Right atrium auricular region (tissue), 2 donors: ENCODE measurements around the gene KIAA1549. TPM values are rescaled to one million over a fixed set of nuclear protein-coding genes. Genes with fewer than 3 reads are reported as not detected.

Experiments
- DNase-seq: peaks from one replicate; pipeline ENCODE4 v3.0.0-alpha.2; 2019; ENCODE audit warnings: low spot score
- H3K27ac ChIP-seq, 2 donors: fragments of 200-600 bp; sonication (generic); 1 replicate in 1 of 2; 2 replicates in 1 of 2; pipeline ENCODE4 v1.5.1; 2016 to 2019
- H3K27me3 ChIP-seq, 2 donors: fragments of 200-600 bp; sonication (generic); one replicate each; pipeline versions ENCODE4 v1.5.1 to v1.6.0; 2017 to 2019
- H3K36me3 ChIP-seq: fragments of 200-600 bp; sonication (generic); one replicate; pipeline ENCODE4 v1.5.1; 2016
- H3K4me1 ChIP-seq, 2 donors: fragments of 200-600 bp; sonication (generic); one replicate each; pipeline versions ENCODE4 v1.5.1 to v1.6.0; 2017 to 2019
- H3K4me3 ChIP-seq, 2 donors: fragments of 200-600 bp; sonication (generic); 1 replicate in 1 of 2; 2 replicates in 1 of 2; pipeline ENCODE4 v1.5.1; 2017 to 2019; ENCODE audit warnings: mild to moderate bottlenecking in 1 of 2, moderate library complexity in 1 of 2
- H3K9me3 ChIP-seq, 2 donors: fragments of 200-600 bp; sonication (generic); one replicate each; pipeline ENCODE4 v1.5.1; 2019
- total RNA-seq, 2 donors: library from RNA; depleted of rRNA; stranded (reverse); fragments of >200 nt; gene quantifications; one replicate each; pipeline ENCODE4 v1.1.0, GENCODE V29; 2016
- TF ChIP-seq, protein P1 (sequence below), 2 donors: fragments of 200-600 bp; sonication (generic); IDR thresholded peaks; one replicate each; pipeline ENCODE4 v1.5.1; 2019; ENCODE audit warnings: antibody characterized with exemption in 2 of 2

Gene KIAA1549
- total RNA-seq, 2 donors from 2014 or later: 0.85 to 1.4 TPM

DNA sequence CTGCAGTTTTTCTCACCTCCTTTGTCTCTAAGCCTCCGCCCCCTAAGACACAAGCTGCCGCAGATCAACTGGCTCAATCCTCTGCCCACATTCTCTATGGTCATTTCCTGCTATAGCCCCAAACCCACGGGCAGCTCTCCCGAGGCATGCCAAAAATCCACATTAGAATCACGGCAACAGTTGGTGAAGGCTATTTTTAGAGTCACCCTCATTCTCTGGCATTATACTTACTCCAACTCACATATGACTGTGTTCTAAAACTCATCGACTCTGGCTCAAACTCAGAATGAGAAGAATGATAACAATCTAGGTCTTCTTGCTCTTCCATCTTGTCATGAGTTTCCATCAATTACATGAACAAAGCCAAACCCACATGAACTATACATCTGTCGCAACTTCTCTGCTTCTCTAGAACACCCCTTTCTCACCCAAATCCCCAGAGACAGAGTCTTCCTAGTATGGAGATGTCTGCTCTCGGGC lies 10.9 kb upstream of the KIAA1549 start:
- no peak overlapping the region for H3K27ac ChIP-seq
- no peak overlapping the region for H3K4me3 ChIP-seq
- no peaks in the 10 kb centered on the region for H3K4me1 ChIP-seq
- no peak for DNase-seq
- TF ChIP-seq, protein P1, sequence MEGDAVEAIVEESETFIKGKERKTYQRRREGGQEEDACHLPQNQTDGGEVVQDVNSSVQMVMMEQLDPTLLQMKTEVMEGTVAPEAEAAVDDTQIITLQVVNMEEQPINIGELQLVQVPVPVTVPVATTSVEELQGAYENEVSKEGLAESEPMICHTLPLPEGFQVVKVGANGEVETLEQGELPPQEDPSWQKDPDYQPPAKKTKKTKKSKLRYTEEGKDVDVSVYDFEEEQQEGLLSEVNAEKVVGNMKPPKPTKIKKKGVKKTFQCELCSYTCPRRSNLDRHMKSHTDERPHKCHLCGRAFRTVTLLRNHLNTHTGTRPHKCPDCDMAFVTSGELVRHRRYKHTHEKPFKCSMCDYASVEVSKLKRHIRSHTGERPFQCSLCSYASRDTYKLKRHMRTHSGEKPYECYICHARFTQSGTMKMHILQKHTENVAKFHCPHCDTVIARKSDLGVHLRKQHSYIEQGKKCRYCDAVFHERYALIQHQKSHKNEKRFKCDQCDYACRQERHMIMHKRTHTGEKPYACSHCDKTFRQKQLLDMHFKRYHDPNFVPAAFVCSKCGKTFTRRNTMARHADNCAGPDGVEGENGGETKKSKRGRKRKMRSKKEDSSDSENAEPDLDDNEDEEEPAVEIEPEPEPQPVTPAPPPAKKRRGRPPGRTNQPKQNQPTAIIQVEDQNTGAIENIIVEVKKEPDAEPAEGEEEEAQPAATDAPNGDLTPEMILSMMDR (IDR thresholded peaks at IDR 0.05): no peak
- peaks cover 0 to 12% of the 10 kb centered on the region in 2 donors for H3K9me3 ChIP-seq
- H3K27me3 ChIP-seq: no peaks in the 10 kb centered on the region
- no peaks in the 10 kb centered on the region for H3K36me3 ChIP-seq

DNA sequence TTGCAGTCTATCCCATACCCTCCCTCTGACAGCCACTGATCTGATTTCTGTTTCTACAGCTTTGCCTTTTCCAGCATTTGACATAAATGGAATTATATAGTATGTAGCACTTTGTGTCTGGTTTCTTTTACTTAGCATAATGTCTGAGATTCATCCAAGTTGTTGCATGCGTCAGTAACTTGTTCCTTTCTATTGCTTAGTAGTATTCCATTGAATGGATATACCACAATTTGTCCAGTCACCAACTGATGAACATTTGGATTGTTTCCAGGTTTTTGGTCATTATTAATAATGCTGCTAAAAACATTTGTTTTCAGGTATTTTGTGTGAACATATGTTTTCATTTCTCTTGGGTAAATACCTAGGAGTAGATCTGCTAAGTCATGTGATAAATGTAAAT lies 6.5 kb upstream of the KIAA1549 start:
- Histone ChIP-seq H3K9me3 (peaks cover 0 to 12% of the 10 kb centered on the region in 2 donors), H3K4me1 (no peaks in the 10 kb centered on the region), H3K27ac (no peak overlapping the region), H3K36me3 (no peaks in the 10 kb centered on the region), H3K27me3 (no peaks in the 10 kb centered on the region), H3K4me3 (no peak overlapping the region)
- TF ChIP-seq, protein P1 (IDR thresholded peaks at IDR 0.05): no peak
- no peak for DNase-seq

DNA sequence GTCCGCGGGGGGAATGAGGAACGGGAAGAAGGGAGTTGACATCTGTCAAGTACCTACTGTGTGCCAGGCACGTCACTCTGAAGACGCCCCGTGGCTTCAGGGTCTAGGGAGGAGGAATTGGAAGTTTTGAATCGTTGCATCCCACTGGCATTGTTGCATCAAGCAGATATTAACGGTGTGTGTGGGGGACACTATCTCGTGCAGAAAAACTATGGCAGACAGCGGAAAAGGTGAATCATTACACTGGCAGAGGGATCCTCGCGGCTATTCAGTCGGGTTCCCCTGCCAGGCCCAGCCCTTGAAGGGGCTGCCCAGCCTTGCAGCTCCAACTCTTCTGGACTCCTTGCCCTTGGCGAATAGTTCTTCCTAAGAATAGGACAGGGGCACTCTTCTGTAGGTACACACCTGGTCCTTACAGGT lies 1.0 kb upstream of the KIAA1549 start:
- no peak for DNase-seq
- Histone ChIP-seq H3K9me3 (no peaks in the 10 kb centered on the region), H3K27me3 (no peaks in the 10 kb centered on the region), H3K27ac (no peak overlapping the region), H3K36me3 (no peaks in the 10 kb centered on the region), H3K4me3 (peak overlapping the region; percentile 46 to 59), H3K4me1 (peaks cover 0 to 18% of the 10 kb centered on the region in 2 donors)
- TF ChIP-seq, protein P1 (IDR thresholded peaks at IDR 0.05): no peak

- no peaks in the 10 kb centered on the region for H3K27me3 ChIP-seq
- no peak overlapping the region for H3K27ac ChIP-seq
- no peaks in the 10 kb centered on the region for H3K9me3 ChIP-seq
- DNase-seq: no peak
- H3K4me1 ChIP-seq: peaks cover 0 to 18% of the 10 kb centered on the region in 2 donors
- H3K4me3 ChIP-seq: peak overlapping the region; percentile 42 to 59
- TF ChIP-seq, protein P1 (IDR thresholded peaks at IDR 0.05): no peak
- no peaks in the 10 kb centered on the region for H3K36me3 ChIP-seq
These were observed 462 bp downstream of the KIAA1549 start for GRCh38 chr7:138980563-138981291.

GRCh38 chr7:138979988-138980562 lies 1.1 kb downstream of the KIAA1549 start:
- H3K4me3 ChIP-seq: peak overlapping the region; percentile 42 to 59
- no peaks in the 10 kb centered on the region for H3K36me3 ChIP-seq
- TF ChIP-seq, protein P1 (IDR thresholded peaks at IDR 0.05): no peak
- DNase-seq: no peak
- H3K4me1 ChIP-seq: peaks cover 0 to 18% of the 10 kb centered on the region in 2 donors
- H3K9me3 ChIP-seq: no peaks in the 10 kb centered on the region
- H3K27me3 ChIP-seq: no peaks in the 10 kb centered on the region
- H3K27ac ChIP-seq: no peak overlapping the region
